ENCODE measurements around the gene TBK1. TPM values are rescaled to one million over a fixed set of nuclear protein-coding genes. Genes with fewer than 3 reads are reported as not detected.

The TBK1 gene
- 38.5 TPM for total RNA-seq (2013)
- polyA plus RNA-seq (10 to 100 TPM; 14.3 to 24.7 (median 15.5) TPM), polyA minus RNA-seq (6.7 and 9.7 TPM in 2 replicates), total RNA-seq (188 to 277 (median 230) reads per million in 11 experiments)

GRCh38 chr12:64451687-64452558 lies at the start of gene TBK1:
Gene TBK1 (plus strand): TSS chr12:64452120. CDS start chr12:64455871, 3,751 bp downstream.
- H3K79me2 ChIP-seq (ENCODE audit: insufficient read depth, low read length): peaks cover 58% of the 10 kb centered on the region
- H3K4me1 ChIP-seq (ENCODE audit: control insufficient read depth in 1 of 2, insufficient read depth in 2 of 2, low read length in 2 of 2): peaks cover 13 to 20% of the 10 kb centered on the region in 2 donors
- WGBS (ENCODE audit: insufficient coverage): under 1% methylated on average over 90 of the region's 94 CpGs
- H3K27me3 Mint-ChIP-seq (ENCODE audit: low read depth in 3 of 3): no peaks in the 10 kb centered on the region
- peak within 1 kb of the TSS; percentile 70 to 98 (median 71) for H3K4me3 ChIP-seq (replicated peaks in 1 of 3; ENCODE audit: low read depth in 2 of 3, low read length in 3 of 3)
- H3K9me3 Mint-ChIP-seq: no peaks in the 10 kb centered on the region
- peaks cover 24% of the 10 kb centered on the region for H3K4me1 Mint-ChIP-seq
- H3K4me2 ChIP-seq (replicated peaks; ENCODE audit: extremely low read depth, low read length, poor library complexity, severe bottlenecking): peak within 1 kb of the TSS; percentile 98
- H3K36me3 Mint-ChIP-seq: peaks cover 19 to 24% of the 10 kb centered on the region in 2 donors
- no peaks in the 10 kb centered on the region for H3K9me3 ChIP-seq (replicated peaks in 1 of 2; ENCODE audit: control insufficient read depth in 1 of 2, insufficient read depth in 1 of 2, low read length in 2 of 2)
- intact Hi-C loops (cut with micrococcal nuclease): loop anchor here (5.0 to 10.0 kb wide), 3 partner anchors 47 to 173 kb away; partner anchors contain the start of gene XPOT (in 2 of the 2)
- H2AFZ ChIP-seq (ENCODE audit: insufficient read depth, low read depth, low read length, poor library complexity, severe bottlenecking): peak within 1 kb of the TSS; percentile 100
- H3K27ac ChIP-seq (ENCODE audit: low read depth in 1 of 2, low read length in 2 of 2): peak within 1 kb of the TSS; percentile 80 to 98
- peaks cover 9 to 24% of the 10 kb centered on the region in 2 donors for H3K36me3 ChIP-seq (replicated peaks in 1 of 2; ENCODE audit: control insufficient read depth in 1 of 2, insufficient read depth in 2 of 2, low read length in 2 of 2)
- peak within 1 kb of the TSS; percentile 94 to 97 (median 96) for H3K27ac Mint-ChIP-seq
- H3K27me3 ChIP-seq (ENCODE audit: control insufficient read depth in 2 of 2, insufficient read depth in 2 of 2, low read length in 2 of 2): no peaks in the 10 kb centered on the region
- peaks cover 33% of the 10 kb centered on the region for H4K20me1 ChIP-seq (ENCODE audit: insufficient read depth, low read length)
- H3K4me3 Mint-ChIP-seq: peak within 1 kb of the TSS; percentile 91 to 96
- peak within 1 kb of the TSS; percentile 98 for H3K9ac ChIP-seq (ENCODE audit: insufficient read depth, low read length, poor library complexity, severe bottlenecking)
- peak; percentile 84 to 92 (median 91) for DNase-seq
- no peak for TF ChIP-seq CTCF (IDR thresholded peaks at IDR 0.05)

DNA sequence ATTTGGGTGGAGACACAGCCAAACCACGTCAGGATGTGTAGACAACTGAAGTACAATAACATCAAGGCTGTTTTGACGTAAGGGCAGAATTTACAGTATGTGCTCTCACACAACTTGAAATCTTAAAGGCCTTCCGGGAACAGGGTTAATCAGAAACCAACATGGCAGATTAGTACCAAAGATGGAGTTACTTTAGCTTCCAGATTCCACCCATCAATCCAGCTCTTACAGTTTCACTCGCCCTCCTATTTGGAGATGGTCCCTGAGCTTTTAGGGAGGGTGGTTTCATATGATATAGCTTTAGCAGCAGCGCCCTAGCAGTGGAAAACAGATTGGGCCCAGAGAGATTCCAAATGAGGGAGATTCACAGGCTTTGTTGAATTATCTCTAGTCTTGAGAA lies 49.7 kb upstream of the TBK1 start:
- no peak for DNase-seq

More for the DNA sequence above, 49.7 kb upstream of the TBK1 start:
- Histone ChIP-seq H3K79me2 (ENCODE audit: insufficient read depth, low read length) (peaks cover 27% of the 10 kb centered on the region), H3K9me3 (replicated peaks in 1 of 2; ENCODE audit: control insufficient read depth in 1 of 2, insufficient read depth in 1 of 2, low read length in 2 of 2) (no peaks in the 10 kb centered on the region), H3K4me3 (replicated peaks in 1 of 3; ENCODE audit: low read depth in 2 of 3, low read length in 3 of 3) (no peak overlapping the region), H2AFZ (ENCODE audit: insufficient read depth, low read depth, low read length, poor library complexity, severe bottlenecking) (peak overlapping the region; percentile 30), H3K27me3 (ENCODE audit: control insufficient read depth in 2 of 2, insufficient read depth in 2 of 2, low read length in 2 of 2) (no peaks in the 10 kb centered on the region), H4K20me1 (ENCODE audit: insufficient read depth, low read length) (no peaks in the 10 kb centered on the region), H3K4me1 (ENCODE audit: control insufficient read depth in 1 of 2, insufficient read depth in 2 of 2, low read length in 2 of 2) (peaks cover 13 to 18% of the 10 kb centered on the region in 2 donors), H3K36me3 (replicated peaks in 1 of 2; ENCODE audit: control insufficient read depth in 1 of 2, insufficient read depth in 2 of 2, low read length in 2 of 2) (no peaks in the 10 kb centered on the region), H3K4me2 (replicated peaks; ENCODE audit: extremely low read depth, low read length, poor library complexity, severe bottlenecking) (no peak overlapping the region), H3K9ac (ENCODE audit: insufficient read depth, low read length, poor library complexity, severe bottlenecking) (no peak overlapping the region), H3K27ac (ENCODE audit: low read depth in 1 of 2, low read length in 2 of 2) (no peak overlapping the region)
- Mint-ChIP-seq H3K4me3 (no peak overlapping the region), H3K27ac (no peak overlapping the region), H3K27me3 (ENCODE audit: low read depth in 3 of 3) (peaks cover 6 to 9% (median 6%) of the 10 kb centered on the region in 3 donors), H3K4me1 (peaks cover 12% of the 10 kb centered on the region), H3K36me3 (no peaks in the 10 kb centered on the region), H3K9me3 (peaks cover 0 to 3% (median 0%) of the 10 kb centered on the region in 7 donors)
- intact Hi-C loops (cut with micrococcal nuclease): loop anchor here (5.0 to 10.0 kb wide), 5 partner anchors 50 to 557 kb away; partner anchors contain the start of genes TBK1 (in 2 of the 2), KICS2 (in 1 of the 2) and SRGAP1 (in 1 of the 2)
- TF ChIP-seq CTCF (IDR thresholded peaks at IDR 0.05): no peak
- 100% methylated on average over 1 of the region's 5 CpGs for WGBS (ENCODE audit: insufficient coverage)

Data from CD14-positive monocyte (primary cell).